Stomach (tissue), 9 donors: ENCODE measurements around the gene SLC12A7. TPM values are rescaled to one million over a fixed set of nuclear protein-coding genes. Genes with fewer than 3 reads are reported as not detected.

ENCODE experiments used
- DNase-seq, 2 donors: peaks; one replicate each; pipeline versions ENCODE4 v3.0.0 to v3.0.0-alpha.2; 2013 to 2019
- H3K27ac ChIP-seq, 5 donors: fragments of 200-600 bp in 4 of 5; sonication (generic) in 4 of 5; one replicate each; pipeline ENCODE4 v1.5.1; 2013 to 2019; ENCODE audit warnings: mild to moderate bottlenecking in 1 of 5, moderate library complexity in 1 of 5
- H3K27me3 ChIP-seq, 3 donors: fragments of 200-600 bp; sonication (generic); one replicate each; pipeline ENCODE4 v1.5.1; 2017 to 2019; ENCODE audit warnings: mixed run types in 1 of 3
- H3K36me3 ChIP-seq, 4 donors: fragments of 200-600 bp; sonication (generic); 1 replicate in 3 of 4; 2 replicates in 1 of 4; pipeline ENCODE4 v1.5.1; 2016 to 2019
- H3K4me1 ChIP-seq, 4 donors: fragments of 200-600 bp; sonication (generic); one replicate each; pipeline ENCODE4 v1.5.1; 2016 to 2019
- H3K4me3 ChIP-seq, 4 donors: fragments of 200-600 bp; sonication (generic) in 3 of 4; one replicate each; pipeline ENCODE4 v1.5.1; 2016 to 2019; ENCODE audit warnings: mild to moderate bottlenecking in 1 of 4
- H3K9me3 ChIP-seq, 4 donors: fragments of 200-600 bp; sonication (generic); one replicate each; pipeline ENCODE4 v1.5.1; 2016 to 2019
- EP300 ChIP-seq: sonication (generic); formaldehyde crosslinking; IDR thresholded peaks from one replicate; pipeline ENCODE4 v1.6.1; 2017; ENCODE audit warnings: antibody characterized with exemption
- POLR2A ChIP-seq, 4 donors: fragments of 450-650 bp; IDR thresholded peaks; one replicate each; pipeline ENCODE4 v1.6.1; 2016; ENCODE audit warnings: antibody characterized with exemption in 4 of 4, control low read depth in 2 of 4, mild to moderate bottlenecking in 1 of 4, moderate library complexity in 1 of 4
- POLR2AphosphoS5 ChIP-seq, 3 donors: sonication (generic); formaldehyde crosslinking; IDR thresholded peaks; one replicate each; pipeline ENCODE4 v1.6.1; 2016; ENCODE audit warnings: antibody characterized with exemption in 3 of 3
- WGBS, 5 donors: extraction: QIAGEN DNeasy Blood & Tissue Kit in 3 of 5; methylation state at CpG; one replicate each; pipeline versions ENCODE4 v1.1.5 to v1.1.7; 2013 to 2018; 5-methylcytosine and 5-hydroxymethylcytosine counted together
- intact Hi-C: fragments of 100-400 bp; cut with DNase I; formaldehyde crosslinking; loops from one replicate; pipeline ENCODE4 v1.15.1; 2023; ENCODE audit warnings: low total_unique reads
- polyA plus RNA-seq, 3 donors: library from polyadenylated mRNA; stranded (reverse); fragments of 200-250 nt; gene quantifications; one replicate each; pipeline ENCODE4 v1.2.3, GENCODE V29; 2013
- total RNA-seq, 5 donors: library from RNA; depleted of rRNA; stranded (reverse); fragments of >200 nt; gene quantifications; one replicate each; pipeline versions ENCODE4 v1.1.0 to v1.2.3, GENCODE V29; 2014 to 2016
- TF ChIP-seq, protein P1 (sequence below), 7 experiments: fragments of 450-650 bp in 4 of 7; fragments of 200-600 bp in 3 of 7; sonication (generic) in 3 of 7; IDR thresholded peaks; one replicate each; pipeline ENCODE4 v1.5.1; 2016 to 2019; ENCODE audit warnings: antibody characterized with exemption in 7 of 7, control low read depth in 2 of 7, mild to moderate bottlenecking in 1 of 7
- donor health status: healthy with polysubstance abuse.
- donor health status: Bipolar disorder and iron deficiency.
- donor health status: healthy.

SLC12A7 gene
- total and polyA plus RNA-seq, 8 donors: 4.7 to 346 (median 37.7) TPM

- TF ChIP-seq, protein P1, sequence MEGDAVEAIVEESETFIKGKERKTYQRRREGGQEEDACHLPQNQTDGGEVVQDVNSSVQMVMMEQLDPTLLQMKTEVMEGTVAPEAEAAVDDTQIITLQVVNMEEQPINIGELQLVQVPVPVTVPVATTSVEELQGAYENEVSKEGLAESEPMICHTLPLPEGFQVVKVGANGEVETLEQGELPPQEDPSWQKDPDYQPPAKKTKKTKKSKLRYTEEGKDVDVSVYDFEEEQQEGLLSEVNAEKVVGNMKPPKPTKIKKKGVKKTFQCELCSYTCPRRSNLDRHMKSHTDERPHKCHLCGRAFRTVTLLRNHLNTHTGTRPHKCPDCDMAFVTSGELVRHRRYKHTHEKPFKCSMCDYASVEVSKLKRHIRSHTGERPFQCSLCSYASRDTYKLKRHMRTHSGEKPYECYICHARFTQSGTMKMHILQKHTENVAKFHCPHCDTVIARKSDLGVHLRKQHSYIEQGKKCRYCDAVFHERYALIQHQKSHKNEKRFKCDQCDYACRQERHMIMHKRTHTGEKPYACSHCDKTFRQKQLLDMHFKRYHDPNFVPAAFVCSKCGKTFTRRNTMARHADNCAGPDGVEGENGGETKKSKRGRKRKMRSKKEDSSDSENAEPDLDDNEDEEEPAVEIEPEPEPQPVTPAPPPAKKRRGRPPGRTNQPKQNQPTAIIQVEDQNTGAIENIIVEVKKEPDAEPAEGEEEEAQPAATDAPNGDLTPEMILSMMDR (IDR thresholded peaks at IDR 0.05): no peak
- no peak for TF ChIP-seq POLR2AphosphoS5 (IDR thresholded peaks at IDR 0.05)
- TF ChIP-seq EP300: no peak
- TF ChIP-seq POLR2A (IDR thresholded peaks at IDR 0.05): no peak
- intact Hi-C loops: no loop called here
- H3K27ac ChIP-seq: no peak overlapping the region
- H3K27me3 ChIP-seq: peaks cover 0 to 9% (median 0%) of the 10 kb centered on the region in 3 donors
- no peaks in the 10 kb centered on the region for H3K9me3 ChIP-seq
- WGBS, 5 donors: 65 to 74% (median 70%) methylated on average over 15 to 16 of the region's 16 CpGs
- H3K4me1 ChIP-seq: no peaks in the 10 kb centered on the region
- H3K4me3 ChIP-seq: no peak overlapping the region
- no peak for DNase-seq
- H3K36me3 ChIP-seq: no peaks in the 10 kb centered on the region
Observed at GRCh38 chr5:1037123-1037670, 74.7 kb downstream of the SLC12A7 start.

DNA sequence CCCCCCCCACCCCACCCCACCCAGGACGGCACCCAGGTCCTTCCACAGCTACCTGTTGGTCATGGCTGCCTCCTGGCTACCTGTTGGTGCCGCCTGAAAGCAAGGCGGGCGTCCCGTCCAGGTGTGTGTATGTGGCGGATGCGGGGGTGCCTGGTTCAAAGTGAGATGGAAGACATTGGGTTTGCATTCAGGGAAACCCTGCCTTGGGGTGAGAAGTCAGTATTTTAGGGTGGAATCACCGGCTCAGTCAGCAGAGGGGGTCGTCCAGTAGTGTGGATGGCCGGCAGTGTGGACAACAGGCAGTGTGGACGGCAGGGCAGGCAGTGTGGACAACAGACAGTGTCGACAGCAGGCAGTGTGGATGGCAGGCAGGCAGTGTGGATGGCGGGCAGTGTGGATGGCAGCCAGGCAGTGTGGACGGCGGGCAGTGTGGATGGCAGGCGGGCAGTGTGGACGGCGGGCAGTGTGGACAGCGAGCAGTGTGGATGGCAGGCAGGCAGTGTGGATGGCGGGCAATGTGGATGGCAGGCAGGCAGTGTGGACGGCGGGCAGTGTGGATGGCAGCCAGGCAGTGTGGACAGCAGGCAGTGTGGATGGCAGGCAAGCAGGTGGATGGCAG, 75.2 kb downstream of the SLC12A7 start:
- no peaks in the 10 kb centered on the region for H3K9me3 ChIP-seq
- DNase-seq: no peak
- intact Hi-C loops: no loop called here
- no peak overlapping the region for H3K4me3 ChIP-seq
- TF ChIP-seq POLR2AphosphoS5 (IDR thresholded peaks at IDR 0.05) (no peak), EP300 (no peak), POLR2A (IDR thresholded peaks at IDR 0.05) (no peak)
- TF ChIP-seq, protein P1 (IDR thresholded peaks at IDR 0.05): no peak
- peaks cover 0 to 15% (median 0%) of the 10 kb centered on the region in 3 donors for H3K27me3 ChIP-seq
- WGBS, 5 donors: 79 to 90% (median 88%) methylated on average over 21 to 22 of the region's 22 CpGs
- H3K4me1 ChIP-seq: no peaks in the 10 kb centered on the region
- no peaks in the 10 kb centered on the region for H3K36me3 ChIP-seq
- no peak overlapping the region for H3K27ac ChIP-seq

- H3K4me3 ChIP-seq: no peak overlapping the region
- intact Hi-C loops: no loop called here
- H3K4me1 ChIP-seq: no peaks in the 10 kb centered on the region
- H3K27ac ChIP-seq: no peak overlapping the region
- no peaks in the 10 kb centered on the region for H3K36me3 ChIP-seq
- H3K27me3 ChIP-seq: peaks cover 0 to 24% (median 0%) of the 10 kb centered on the region in 3 donors
- DNase-seq: no peak
- TF ChIP-seq EP300: no peak
- TF ChIP-seq POLR2AphosphoS5 (IDR thresholded peaks at IDR 0.05): no peak
- TF ChIP-seq, protein P1 (IDR thresholded peaks at IDR 0.05): no peak
- no peak for TF ChIP-seq POLR2A (IDR thresholded peaks at IDR 0.05)
- no peaks in the 10 kb centered on the region for H3K9me3 ChIP-seq
- WGBS, 5 donors: 85 to 94% (median 93%) methylated on average over 15 to 25 of the region's 25 CpGs
Observed at GRCh38 chr5:1035421-1036405, 76.2 kb downstream of the SLC12A7 start.

- Histone ChIP-seq H3K4me3 (no peak overlapping the region), H3K9me3 (no peaks in the 10 kb centered on the region), H3K4me1 (no peaks in the 10 kb centered on the region), H3K27ac (no peak overlapping the region), H3K36me3 (no peaks in the 10 kb centered on the region), H3K27me3 (peaks cover 0 to 31% (median 0%) of the 10 kb centered on the region in 3 donors)
- WGBS, 5 donors: 82 to 98% (median 90%) methylated on average over 2 of the region's 2 CpGs
- intact Hi-C loops: no loop called here
- DNase-seq: no peak
- TF ChIP-seq POLR2AphosphoS5 (IDR thresholded peaks at IDR 0.05) (no peak), EP300 (no peak), POLR2A (IDR thresholded peaks at IDR 0.05) (no peak)
- TF ChIP-seq, protein P1 (IDR thresholded peaks at IDR 0.05): no peak
Observed at GRCh38 chr5:1034986-1035385, 76.9 kb downstream of the SLC12A7 start.
